HAP-1 (cell line): ENCODE data around the gene FBXO31.
"Not testable (repeated sequence)": the region's sequence is repeated elsewhere in the genome, so short reads cannot be mapped to it uniquely, and the experiment has no call there.

ENCODE experiments used
- DNase-seq, 2 experiments: peaks; one replicate each; pipeline ENCODE4 v3.0.0-alpha.2; 2016 to 2020; ENCODE audit warnings: low spot score in 2 of 2
- H3K27me3 ChIP-seq: fragments of 250-450 bp; sonication (Bioruptor Pico); 2 replicates; pipeline ENCODE4 v1.5.1; 2020; ENCODE audit warnings: low read depth, mild to moderate bottlenecking, moderate library complexity
- H3K36me3 ChIP-seq: fragments of 250-450 bp; sonication (Bioruptor Pico); replicated peaks from 2 replicates; pipeline ENCODE4 v1.5.1; 2020; ENCODE audit warnings: mild to moderate bottlenecking
- H3K4me1 ChIP-seq: fragments of 250-450 bp; sonication (Bioruptor Pico); 2 replicates; pipeline ENCODE4 v1.5.1; 2020; ENCODE audit warnings: mild to moderate bottlenecking
- H3K4me3 ChIP-seq: fragments of 250-450 bp; sonication (Bioruptor Pico); 2 replicates; pipeline ENCODE4 v1.5.1; 2020; ENCODE audit warnings: mild to moderate bottlenecking, moderate library complexity
- H3K9me3 ChIP-seq: fragments of 250-450 bp; sonication (Bioruptor Pico); 2 replicates; pipeline ENCODE4 v1.5.1; 2020; ENCODE audit warnings: mild to moderate bottlenecking, moderate library complexity
- in situ Hi-C: fragments of 300-500 bp; cut with MboI; formaldehyde crosslinking; loops from 3 replicates; pipeline ENCODE4 v1.14.3; 2020; ENCODE audit warnings: low sequenced_read_pairs, inconsistent platforms, mixed read lengths

The FBXO31 gene

GRCh38 chr16:87343753-87344050 lies 39.9 kb downstream of the FBXO31 start:
- H3K36me3 ChIP-seq = peaks cover 31% of the 10 kb centered on the region
- DNase-seq = no peak
- no peaks in the 10 kb centered on the region for H3K9me3 ChIP-seq
- in situ Hi-C loops = no loop called here
- H3K4me1 ChIP-seq = no peaks in the 10 kb centered on the region
- no peak overlapping the region for H3K4me3 ChIP-seq
- H3K27me3 ChIP-seq = no peaks in the 10 kb centered on the region

DNA sequence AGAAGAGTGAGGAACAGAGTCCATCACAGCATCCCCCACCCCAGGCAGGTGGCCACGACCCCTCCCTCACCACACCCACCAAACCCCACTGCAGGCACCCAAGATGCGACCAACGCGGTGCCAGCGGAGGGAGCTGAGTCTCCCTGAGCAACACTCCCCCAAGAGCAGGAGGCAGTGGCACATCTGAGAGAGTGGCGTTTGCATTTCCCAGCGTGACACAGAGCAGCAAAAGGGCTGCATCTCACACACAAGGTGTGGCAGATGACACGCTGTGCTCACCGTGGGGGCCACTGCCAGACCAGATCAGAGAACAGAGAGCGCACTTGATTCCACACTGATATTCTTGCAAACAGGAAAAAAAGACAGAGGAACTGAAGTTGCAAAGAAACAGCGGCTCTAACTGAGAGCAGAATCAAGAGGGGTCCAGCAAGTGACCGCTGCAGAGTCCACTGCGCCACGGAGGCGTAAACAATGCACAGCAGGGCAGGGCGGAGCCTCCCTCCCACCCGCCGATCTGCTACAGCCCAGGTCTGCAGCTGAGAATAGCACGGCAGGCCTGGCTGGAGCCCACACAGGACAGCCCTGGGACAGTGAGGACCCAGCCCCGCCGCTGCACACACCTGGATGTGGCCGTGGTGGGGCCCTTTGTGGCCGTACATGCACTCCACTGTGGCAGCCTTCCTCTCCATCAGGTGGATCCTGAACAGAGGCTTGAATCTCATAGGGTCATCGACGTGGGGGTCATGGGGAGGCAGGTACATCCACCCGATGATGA lies 40.4 kb downstream of the FBXO31 start:
- H3K9me3 ChIP-seq = no peaks in the 10 kb centered on the region
- no peak overlapping the region for H3K4me3 ChIP-seq
- DNase-seq = no peak
- in situ Hi-C loops = no loop called here
- H3K36me3 ChIP-seq = peaks cover 31% of the 10 kb centered on the region
- H3K4me1 ChIP-seq = no peaks in the 10 kb centered on the region
- no peaks in the 10 kb centered on the region for H3K27me3 ChIP-seq

DNA sequence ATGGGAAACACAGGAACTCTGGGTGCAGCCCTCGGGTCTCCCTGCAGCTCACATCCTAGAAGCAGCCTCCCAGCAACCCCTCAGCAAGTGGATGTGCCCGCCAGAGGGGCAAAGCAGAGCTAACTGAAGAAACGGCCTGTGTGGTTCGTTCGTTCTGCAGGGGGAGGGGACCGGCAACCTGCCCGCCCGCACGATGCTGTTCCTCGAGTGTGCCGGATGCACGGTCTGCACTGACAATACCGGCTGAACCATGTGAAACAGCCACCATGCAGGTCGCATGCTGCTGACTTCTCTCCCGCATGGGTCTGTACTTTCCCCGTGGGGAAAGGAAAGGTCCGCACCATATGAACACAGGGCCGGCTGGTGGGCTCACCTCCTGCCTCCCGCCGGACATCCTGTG lies 41.1 kb downstream of the FBXO31 start:
- in situ Hi-C loops = no loop called here

GRCh38 chr16:87340198-87340597 lies 43.4 kb downstream of the FBXO31 start:
- peaks cover 31% of the 10 kb centered on the region for H3K36me3 ChIP-seq
- in situ Hi-C loops = no loop called here
- H3K27me3 ChIP-seq = no peaks in the 10 kb centered on the region

More for the DNA sequence above, 41.1 kb downstream of the FBXO31 start:
- no peak overlapping the region for H3K4me3 ChIP-seq
- no peaks in the 10 kb centered on the region for H3K4me1 ChIP-seq
- no peak for DNase-seq
- H3K36me3 ChIP-seq = peaks cover 31% of the 10 kb centered on the region
- H3K27me3 ChIP-seq = no peaks in the 10 kb centered on the region
- no peaks in the 10 kb centered on the region for H3K9me3 ChIP-seq

DNA sequence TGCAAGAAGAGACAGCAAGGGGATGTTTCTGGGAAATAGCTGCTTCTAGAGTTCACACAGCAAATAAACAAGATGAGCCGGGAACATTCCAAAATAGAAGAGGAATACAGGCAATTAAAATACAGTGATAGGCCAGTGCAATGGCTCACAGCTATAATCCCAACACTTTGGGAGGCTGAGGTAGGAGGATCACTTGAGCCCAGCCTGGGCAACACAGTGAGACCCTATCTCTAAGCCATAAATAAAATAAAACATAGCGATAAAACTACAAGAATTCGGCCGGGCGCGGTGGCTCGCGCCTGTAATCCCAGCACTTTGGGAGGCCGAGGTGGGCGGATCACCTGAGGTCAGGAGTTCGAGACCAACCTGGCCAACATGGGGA lies 43.9 kb downstream of the FBXO31 start:
- H3K36me3 ChIP-seq = peaks cover 31% of the 10 kb centered on the region
- H3K4me1 ChIP-seq, H3K27me3 ChIP-seq, H3K9me3 ChIP-seq, in situ Hi-C loops, DNase-seq, H3K4me3 ChIP-seq: not testable (repeated sequence)

More at GRCh38 chr16:87340198-87340597, 43.4 kb downstream of the FBXO31 start:
- no peak overlapping the region for H3K4me3 ChIP-seq
- no peaks in the 10 kb centered on the region for H3K9me3 ChIP-seq
- no peaks in the 10 kb centered on the region for H3K4me1 ChIP-seq
- no peak for DNase-seq

DNA sequence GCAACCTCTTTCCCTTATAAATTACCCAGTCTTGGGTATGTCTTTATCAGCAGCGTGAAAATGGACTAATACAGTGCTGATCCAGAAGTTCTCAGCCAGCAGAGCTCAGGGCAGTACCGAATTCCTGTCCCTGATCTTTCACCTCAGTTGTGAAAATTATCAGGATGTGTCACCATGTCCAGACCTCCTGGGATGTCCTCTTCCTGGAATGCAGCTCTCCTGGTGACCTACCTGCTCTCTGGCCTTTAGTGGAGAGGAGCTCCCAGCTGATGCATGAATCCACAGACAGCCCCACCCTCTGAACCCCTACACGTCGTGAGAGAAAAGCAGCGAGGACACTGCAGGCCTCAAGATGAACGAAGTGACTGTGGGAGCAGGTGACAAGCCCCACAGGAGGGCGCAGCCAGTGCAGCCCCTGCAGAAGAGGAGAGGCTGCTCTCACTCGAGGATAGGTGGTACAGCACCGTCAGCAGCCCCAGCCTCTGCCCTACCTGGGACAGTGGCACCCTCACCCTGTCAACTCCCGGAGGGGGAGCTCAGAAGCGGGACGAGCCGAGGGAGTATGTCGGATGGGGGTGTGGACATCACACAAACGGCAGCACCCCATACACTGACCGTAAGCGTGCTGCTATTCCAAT lies 44.4 kb downstream of the FBXO31 start:
- H3K27me3 ChIP-seq = no peaks in the 10 kb centered on the region
- H3K9me3 ChIP-seq = no peaks in the 10 kb centered on the region
- no peak overlapping the region for H3K4me3 ChIP-seq
- H3K36me3 ChIP-seq = peaks cover 34% of the 10 kb centered on the region
- H3K4me1 ChIP-seq = no peaks in the 10 kb centered on the region
- no peak for DNase-seq
- in situ Hi-C loops = no loop called here

GRCh38 chr16:87338155-87338765 lies 45.3 kb downstream of the FBXO31 start:
- Histone ChIP-seq H3K4me1 (no peaks in the 10 kb centered on the region), H3K36me3 (peaks cover 37% of the 10 kb centered on the region), H3K27me3 (no peaks in the 10 kb centered on the region), H3K9me3 (no peaks in the 10 kb centered on the region), H3K4me3 (no peak overlapping the region)
- in situ Hi-C loops = no loop called here
- no peak for DNase-seq

GRCh38 chr16:87337262-87337771 lies 46.3 kb downstream of the FBXO31 start:
- no peaks in the 10 kb centered on the region for H3K27me3 ChIP-seq

GRCh38 chr16:87336434-87337240 lies 46.9 kb downstream of the FBXO31 start:
- Histone ChIP-seq H3K36me3 (peaks cover 24% of the 10 kb centered on the region), H3K27me3 (no peaks in the 10 kb centered on the region), H3K4me3 (no peak overlapping the region), H3K4me1 (no peaks in the 10 kb centered on the region), H3K9me3 (no peaks in the 10 kb centered on the region)
- no peak for DNase-seq
- in situ Hi-C loops = no loop called here

More at GRCh38 chr16:87337262-87337771, 46.3 kb downstream of the FBXO31 start:
- in situ Hi-C loops = no loop called here
- no peaks in the 10 kb centered on the region for H3K9me3 ChIP-seq
- peaks cover 29% of the 10 kb centered on the region for H3K36me3 ChIP-seq
- no peak overlapping the region for H3K4me3 ChIP-seq
- H3K4me1 ChIP-seq = no peaks in the 10 kb centered on the region
- no peak for DNase-seq

DNA sequence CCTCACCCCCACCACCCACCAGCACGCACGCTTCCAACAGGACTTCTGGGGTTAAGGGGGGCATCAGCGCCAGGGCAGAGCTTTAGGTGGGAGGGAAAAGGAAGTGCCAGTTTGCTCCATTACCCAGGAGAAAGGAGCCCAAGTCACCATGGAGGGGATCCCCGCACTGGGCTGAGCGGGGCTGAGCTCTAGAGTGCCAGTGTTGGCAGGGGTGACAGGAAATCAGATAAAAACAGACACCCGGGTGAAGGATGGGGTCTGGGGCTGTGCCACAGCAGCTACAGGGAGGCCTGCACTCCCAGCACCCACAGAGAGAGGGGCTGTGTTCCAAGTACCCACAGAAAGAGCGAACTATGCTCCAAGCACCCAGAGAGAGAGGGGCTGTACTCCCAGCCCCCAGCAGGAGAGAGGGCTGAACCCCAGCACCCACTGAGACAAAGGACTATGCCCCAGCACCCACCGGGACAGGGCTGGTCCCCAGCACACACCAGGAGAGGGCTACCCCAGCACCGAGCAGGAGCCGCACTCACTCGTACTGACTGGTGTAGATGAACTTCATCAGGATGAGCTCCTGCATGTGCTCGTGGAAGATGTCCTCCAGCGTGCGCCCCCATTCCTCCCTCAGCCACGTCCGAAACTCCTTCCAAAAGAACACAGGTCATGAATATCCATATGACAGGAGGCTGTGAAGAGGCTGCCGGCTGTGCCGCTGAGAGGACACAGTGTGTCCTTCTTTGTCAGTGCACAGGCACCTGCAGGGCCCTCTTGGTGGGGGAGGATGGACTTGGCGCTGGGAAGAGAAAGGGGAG lies 47.7 kb downstream of the FBXO31 start:
- no peak overlapping the region for H3K4me3 ChIP-seq
- H3K9me3 ChIP-seq = no peaks in the 10 kb centered on the region
- no peaks in the 10 kb centered on the region for H3K27me3 ChIP-seq
- in situ Hi-C loops = no loop called here
- no peaks in the 10 kb centered on the region for H3K4me1 ChIP-seq
- peaks cover 27% of the 10 kb centered on the region for H3K36me3 ChIP-seq
- no peak for DNase-seq

DNA sequence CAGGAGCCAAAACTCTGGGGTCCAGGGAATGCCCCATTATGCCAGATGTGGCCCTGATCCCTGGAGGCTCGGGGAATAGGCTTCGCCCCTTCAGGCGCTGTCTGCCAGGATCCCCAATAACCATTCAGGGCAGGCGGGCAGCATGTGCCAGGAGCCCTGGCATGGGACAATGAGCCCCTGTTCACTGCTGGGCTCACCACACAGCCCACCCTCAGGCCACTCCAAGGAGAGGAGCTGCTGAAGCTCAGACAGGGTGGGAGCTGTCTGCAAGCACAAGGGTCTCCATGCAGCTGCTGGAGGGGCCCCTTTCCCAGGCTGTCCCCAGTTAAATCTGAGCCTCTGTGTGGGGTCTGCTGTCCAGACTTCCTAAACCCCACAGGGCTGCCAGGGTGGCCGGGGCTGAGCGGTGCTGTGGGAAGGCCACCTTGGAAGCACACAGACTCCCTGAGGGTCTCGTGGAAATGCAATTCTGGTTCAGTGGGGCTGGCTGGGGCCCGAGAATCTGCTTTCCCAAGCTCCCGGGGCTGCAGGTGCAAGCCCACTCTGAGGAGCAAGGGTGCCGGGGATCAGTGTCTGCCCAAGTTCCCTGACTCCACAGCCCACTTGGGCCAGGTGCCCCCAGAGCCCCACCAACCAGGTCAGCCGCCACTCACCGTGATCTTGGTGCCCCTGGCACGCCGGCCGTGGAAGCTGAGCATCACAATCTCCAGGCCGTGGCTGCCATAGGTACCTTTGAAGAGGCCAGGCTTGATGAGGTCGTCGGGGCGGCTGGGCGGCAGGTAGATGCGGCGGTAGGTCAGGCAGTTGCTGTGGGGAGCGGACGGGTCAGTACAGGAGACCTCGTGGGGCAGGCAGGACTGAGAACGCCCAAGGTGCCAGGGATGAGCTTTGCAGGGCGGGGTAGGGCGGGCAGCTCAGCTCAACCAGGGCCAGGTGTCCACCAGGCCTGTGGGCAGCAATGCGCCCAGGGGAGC lies 48.6 kb downstream of the FBXO31 start:
- no peak for DNase-seq
- no peak overlapping the region for H3K4me3 ChIP-seq
- H3K9me3 ChIP-seq = no peaks in the 10 kb centered on the region
- in situ Hi-C loops = no loop called here
- H3K4me1 ChIP-seq = no peaks in the 10 kb centered on the region
- H3K36me3 ChIP-seq = peaks cover 35% of the 10 kb centered on the region
- no peaks in the 10 kb centered on the region for H3K27me3 ChIP-seq

- no peak for DNase-seq
- in situ Hi-C loops = no loop called here
- peaks cover 29% of the 10 kb centered on the region for H3K36me3 ChIP-seq
- H3K4me3 ChIP-seq = no peak overlapping the region
- no peaks in the 10 kb centered on the region for H3K9me3 ChIP-seq
- no peaks in the 10 kb centered on the region for H3K27me3 ChIP-seq
- H3K4me1 ChIP-seq = no peaks in the 10 kb centered on the region
Measured at GRCh38 chr16:87333581-87334331, 49.8 kb downstream of the FBXO31 start.
